ENCODE results near the gene USP26.

GRCh38 chrX:133054761-133055405 is 42.0 kb downstream of the USP26 start:
- TF ChIP-seq POLR2A (IDR thresholded peaks at IDR 0.05; ENCODE audit: low read depth, low read length) (no peak), PAX5 (IDR thresholded peaks at IDR 0.05; ENCODE audit: insufficient read depth, low read length, severe bottlenecking) (no peak), POLR2AphosphoS5 (IDR thresholded peaks at IDR 0.05; ENCODE audit: low read depth, low read length) (no peak), TAF1 (IDR thresholded peaks at IDR 0.05; ENCODE audit: low read depth, low read length) (no peak)

Measured in GM12891 (cell line).